ENCODE data around the gene LRP5.

LRP5 gene

DNA sequence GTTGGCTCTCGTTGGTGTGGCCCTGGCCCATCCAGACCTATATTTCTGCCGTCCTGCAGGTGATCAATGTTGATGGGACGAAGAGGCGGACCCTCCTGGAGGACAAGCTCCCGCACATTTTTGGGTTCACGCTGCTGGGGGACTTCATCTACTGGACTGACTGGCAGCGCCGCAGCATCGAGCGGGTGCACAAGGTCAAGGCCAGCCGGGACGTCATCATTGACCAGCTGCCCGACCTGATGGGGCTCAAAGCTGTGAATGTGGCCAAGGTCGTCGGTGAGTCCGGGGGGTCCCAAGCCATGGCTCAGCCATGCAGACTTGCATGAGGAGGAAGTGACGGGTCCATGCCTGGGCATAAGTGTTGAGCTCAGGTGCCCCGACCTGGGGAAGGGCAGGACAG lies 91.0 kb downstream of the LRP5 start:
- H3K4me3 ChIP-seq (ENCODE audit: control insufficient read depth, low read depth, low read length), result no peak overlapping the region
- no peak for DNase-seq (ENCODE audit: low read depth)
- TF ChIP-seq, protein P1, sequence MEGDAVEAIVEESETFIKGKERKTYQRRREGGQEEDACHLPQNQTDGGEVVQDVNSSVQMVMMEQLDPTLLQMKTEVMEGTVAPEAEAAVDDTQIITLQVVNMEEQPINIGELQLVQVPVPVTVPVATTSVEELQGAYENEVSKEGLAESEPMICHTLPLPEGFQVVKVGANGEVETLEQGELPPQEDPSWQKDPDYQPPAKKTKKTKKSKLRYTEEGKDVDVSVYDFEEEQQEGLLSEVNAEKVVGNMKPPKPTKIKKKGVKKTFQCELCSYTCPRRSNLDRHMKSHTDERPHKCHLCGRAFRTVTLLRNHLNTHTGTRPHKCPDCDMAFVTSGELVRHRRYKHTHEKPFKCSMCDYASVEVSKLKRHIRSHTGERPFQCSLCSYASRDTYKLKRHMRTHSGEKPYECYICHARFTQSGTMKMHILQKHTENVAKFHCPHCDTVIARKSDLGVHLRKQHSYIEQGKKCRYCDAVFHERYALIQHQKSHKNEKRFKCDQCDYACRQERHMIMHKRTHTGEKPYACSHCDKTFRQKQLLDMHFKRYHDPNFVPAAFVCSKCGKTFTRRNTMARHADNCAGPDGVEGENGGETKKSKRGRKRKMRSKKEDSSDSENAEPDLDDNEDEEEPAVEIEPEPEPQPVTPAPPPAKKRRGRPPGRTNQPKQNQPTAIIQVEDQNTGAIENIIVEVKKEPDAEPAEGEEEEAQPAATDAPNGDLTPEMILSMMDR (IDR thresholded peaks at IDR 0.05; ENCODE audit: control insufficient read depth, insufficient read depth, low read depth, low read length, missing control alignments), result no peak

- DNase-seq (ENCODE audit: low read depth), result no peak
- TF ChIP-seq, protein P1 (IDR thresholded peaks at IDR 0.05; ENCODE audit: control insufficient read depth, insufficient read depth, low read depth, low read length, missing control alignments), result no peak
These were observed 91.4 kb downstream of the LRP5 start for GRCh38 chr11:68403831-68404230.

DNA sequence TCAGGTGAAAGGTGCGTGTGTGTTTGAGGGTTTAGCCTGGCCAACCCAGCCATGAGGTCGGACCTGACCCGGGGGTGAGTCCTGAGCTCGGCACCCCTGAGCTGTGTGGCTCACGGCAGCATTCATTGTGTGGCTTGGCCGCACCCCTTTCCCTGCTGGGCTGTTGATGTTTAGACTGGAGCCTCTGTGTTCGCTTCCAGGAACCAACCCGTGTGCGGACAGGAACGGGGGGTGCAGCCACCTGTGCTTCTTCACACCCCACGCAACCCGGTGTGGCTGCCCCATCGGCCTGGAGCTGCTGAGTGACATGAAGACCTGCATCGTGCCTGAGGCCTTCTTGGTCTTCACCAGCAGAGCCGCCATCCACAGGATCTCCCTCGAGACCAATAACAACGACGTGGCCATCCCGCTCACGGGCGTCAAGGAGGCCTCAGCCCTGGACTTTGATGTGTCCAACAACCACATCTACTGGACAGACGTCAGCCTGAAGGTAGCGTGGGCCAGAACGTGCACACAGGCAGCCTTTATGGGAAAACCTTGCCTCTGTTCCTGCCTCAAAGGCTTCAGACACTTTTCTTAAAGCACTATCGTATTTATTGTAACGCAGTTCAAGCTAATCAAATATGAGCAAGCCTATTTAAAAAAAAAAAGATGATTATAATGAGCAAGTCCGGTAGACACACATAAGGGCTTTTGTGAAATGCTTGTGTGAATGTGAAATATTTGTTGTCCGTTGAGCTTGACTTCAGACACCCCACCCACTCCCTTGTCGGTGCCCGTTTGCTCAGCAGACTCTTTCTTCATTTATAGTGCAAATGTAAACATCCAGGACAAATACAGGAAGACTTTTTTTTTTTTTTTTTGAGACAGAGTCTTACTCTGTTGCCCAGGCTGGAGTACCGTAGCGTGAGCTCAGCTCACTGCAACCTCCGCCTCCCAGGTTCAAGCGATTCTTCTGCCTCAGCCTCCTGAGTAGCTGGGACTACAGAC lies 94.2 kb downstream of the LRP5 start:
- TF ChIP-seq, protein P1 (IDR thresholded peaks at IDR 0.05; ENCODE audit: control insufficient read depth, insufficient read depth, low read depth, low read length, missing control alignments), result no peak
- H3K4me3 ChIP-seq (ENCODE audit: control insufficient read depth, low read depth, low read length), result no peak overlapping the region
- DNase-seq (ENCODE audit: low read depth), result no peak

More at GRCh38 chr11:68403831-68404230, 91.4 kb downstream of the LRP5 start:
- no peak overlapping the region for H3K4me3 ChIP-seq (ENCODE audit: control insufficient read depth, low read depth, low read length)

- TF ChIP-seq, protein P1 (IDR thresholded peaks at IDR 0.05; ENCODE audit: control insufficient read depth, insufficient read depth, low read depth, low read length, missing control alignments), result no peak
- no peak for DNase-seq (ENCODE audit: low read depth)
- no peak overlapping the region for H3K4me3 ChIP-seq (ENCODE audit: control insufficient read depth, low read depth, low read length)
These were observed 96.1 kb downstream of the LRP5 start for GRCh38 chr11:68408512-68408911.

DNA sequence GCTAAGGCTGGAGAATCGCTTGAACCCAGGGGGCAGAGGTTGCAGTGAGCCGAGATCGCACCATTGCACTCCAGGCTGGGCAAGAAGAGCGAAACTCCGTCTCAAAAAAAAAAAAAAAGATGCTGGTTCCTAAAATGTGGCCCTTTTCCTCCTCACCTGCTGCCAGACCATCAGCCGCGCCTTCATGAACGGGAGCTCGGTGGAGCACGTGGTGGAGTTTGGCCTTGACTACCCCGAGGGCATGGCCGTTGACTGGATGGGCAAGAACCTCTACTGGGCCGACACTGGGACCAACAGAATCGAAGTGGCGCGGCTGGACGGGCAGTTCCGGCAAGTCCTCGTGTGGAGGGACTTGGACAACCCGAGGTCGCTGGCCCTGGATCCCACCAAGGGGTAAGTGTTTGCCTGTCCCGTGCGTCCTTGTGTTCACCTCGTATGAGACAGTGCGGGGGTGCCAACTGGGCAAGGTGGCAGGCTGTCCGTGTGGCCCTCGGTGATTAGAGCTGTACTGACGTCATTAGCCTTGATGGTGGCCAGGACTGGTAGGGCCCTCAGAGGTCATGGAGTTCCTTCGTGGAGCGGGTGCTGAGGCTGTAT lies 97.5 kb downstream of the LRP5 start:
- no peak for DNase-seq (ENCODE audit: low read depth)
- no peak overlapping the region for H3K4me3 ChIP-seq (ENCODE audit: control insufficient read depth, low read depth, low read length)
- TF ChIP-seq, protein P1 (IDR thresholded peaks at IDR 0.05; ENCODE audit: control insufficient read depth, insufficient read depth, low read depth, low read length, missing control alignments), result no peak

DNA sequence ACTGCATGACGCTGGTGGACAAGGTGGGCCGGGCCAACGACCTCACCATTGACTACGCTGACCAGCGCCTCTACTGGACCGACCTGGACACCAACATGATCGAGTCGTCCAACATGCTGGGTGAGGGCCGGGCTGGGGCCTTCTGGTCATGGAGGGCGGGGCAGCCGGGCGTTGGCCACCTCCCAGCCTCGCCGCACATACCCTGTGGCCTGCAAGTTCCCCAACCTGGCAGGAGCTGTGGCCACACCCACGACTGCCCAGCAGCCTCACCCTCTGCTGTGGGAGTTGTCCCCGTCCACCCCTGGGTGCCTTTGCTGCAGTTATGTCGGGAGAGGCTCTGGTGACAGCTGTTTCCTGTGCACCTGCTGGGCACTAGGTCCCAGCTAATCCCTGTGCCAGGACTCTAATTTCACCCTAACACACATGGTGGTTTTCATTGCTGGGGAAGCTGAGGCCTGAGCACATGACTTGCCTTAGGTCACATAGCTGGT lies 99.2 kb downstream of the LRP5 start:
- TF ChIP-seq, protein P1 (IDR thresholded peaks at IDR 0.05; ENCODE audit: control insufficient read depth, insufficient read depth, low read depth, low read length, missing control alignments), result no peak
- no peak for DNase-seq (ENCODE audit: low read depth)
- H3K4me3 ChIP-seq (ENCODE audit: control insufficient read depth, low read depth, low read length), result no peak overlapping the region

Data from AG09309 (cell line).